Loucy (cell line): Measurements from ENCODE around the gene YY1AP1.

Source experiments
- EZH2phosphoT487 ChIP-seq: fragments of 200-600 bp; IDR thresholded peaks from 2 replicates; pipeline ENCODE4 v1.6.1; 2018; ENCODE audit warnings: antibody characterized with exemption, mild to moderate bottlenecking, moderate library complexity, borderline replicate concordance
- TF ChIP-seq, protein P1 (sequence below): fragments of 200-600 bp; sonication (generic); conservative IDR thresholded peaks from 2 replicates; pipeline ENCODE4 v1.5.1; 2014; ENCODE audit warnings: mild to moderate bottlenecking, antibody characterized with exemption, low read length

- TF ChIP-seq, protein P1, sequence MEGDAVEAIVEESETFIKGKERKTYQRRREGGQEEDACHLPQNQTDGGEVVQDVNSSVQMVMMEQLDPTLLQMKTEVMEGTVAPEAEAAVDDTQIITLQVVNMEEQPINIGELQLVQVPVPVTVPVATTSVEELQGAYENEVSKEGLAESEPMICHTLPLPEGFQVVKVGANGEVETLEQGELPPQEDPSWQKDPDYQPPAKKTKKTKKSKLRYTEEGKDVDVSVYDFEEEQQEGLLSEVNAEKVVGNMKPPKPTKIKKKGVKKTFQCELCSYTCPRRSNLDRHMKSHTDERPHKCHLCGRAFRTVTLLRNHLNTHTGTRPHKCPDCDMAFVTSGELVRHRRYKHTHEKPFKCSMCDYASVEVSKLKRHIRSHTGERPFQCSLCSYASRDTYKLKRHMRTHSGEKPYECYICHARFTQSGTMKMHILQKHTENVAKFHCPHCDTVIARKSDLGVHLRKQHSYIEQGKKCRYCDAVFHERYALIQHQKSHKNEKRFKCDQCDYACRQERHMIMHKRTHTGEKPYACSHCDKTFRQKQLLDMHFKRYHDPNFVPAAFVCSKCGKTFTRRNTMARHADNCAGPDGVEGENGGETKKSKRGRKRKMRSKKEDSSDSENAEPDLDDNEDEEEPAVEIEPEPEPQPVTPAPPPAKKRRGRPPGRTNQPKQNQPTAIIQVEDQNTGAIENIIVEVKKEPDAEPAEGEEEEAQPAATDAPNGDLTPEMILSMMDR = no peak
- TF ChIP-seq EZH2phosphoT487 = no peak
Observed at GRCh38 chr1:155640367-155640766, 48.2 kb downstream of the YY1AP1 start.
